ENCODE data around the gene DGKG.

Gene DGKG

DNA sequence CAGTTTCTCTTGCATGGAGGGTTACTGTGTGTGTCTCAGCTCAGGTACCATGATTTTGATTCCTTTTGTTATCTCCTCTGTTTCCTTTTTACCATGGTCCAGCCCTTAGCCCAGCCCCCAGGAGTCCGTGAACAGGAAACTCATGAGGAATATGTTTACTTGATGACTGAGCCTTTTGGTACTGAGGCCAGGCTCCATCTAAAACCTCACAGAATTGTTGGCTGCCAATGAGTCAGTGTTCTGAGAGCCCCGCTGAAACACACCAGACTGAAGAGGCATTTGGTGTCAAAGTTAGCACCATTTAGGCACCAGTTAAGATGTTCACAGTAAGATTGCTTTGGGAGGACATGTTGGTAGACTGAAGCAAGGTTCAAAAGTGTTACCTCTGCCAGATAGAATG is 80.9 kb downstream of the DGKG start:
- H3K4me1 ChIP-seq (ENCODE audit: control insufficient read depth in 2 of 2, insufficient read depth in 2 of 2, low read length in 2 of 2): no peaks in the 10 kb centered on the region
- peaks cover 0 to 4% of the 10 kb centered on the region in 2 donors for H3K27me3 ChIP-seq (ENCODE audit: control insufficient read depth in 2 of 2, insufficient read depth in 2 of 2, low read length in 2 of 2)
- H3K9ac ChIP-seq (ENCODE audit: low read depth in 1 of 2, low read length in 2 of 2): no peak overlapping the region
- no peak overlapping the region for H3K4me3 ChIP-seq (ENCODE audit: low read length in 2 of 2)
- no peaks in the 10 kb centered on the region for H3K36me3 ChIP-seq (ENCODE audit: control insufficient read depth in 2 of 2, insufficient read depth in 2 of 2, low read length in 2 of 2)
- no peaks in the 10 kb centered on the region for H3K9me3 ChIP-seq (ENCODE audit: control insufficient read depth in 2 of 2, low read length in 2 of 2)
- no peak overlapping the region for H3K27ac ChIP-seq (ENCODE audit: low read depth in 2 of 2, low read length in 2 of 2)

DNA sequence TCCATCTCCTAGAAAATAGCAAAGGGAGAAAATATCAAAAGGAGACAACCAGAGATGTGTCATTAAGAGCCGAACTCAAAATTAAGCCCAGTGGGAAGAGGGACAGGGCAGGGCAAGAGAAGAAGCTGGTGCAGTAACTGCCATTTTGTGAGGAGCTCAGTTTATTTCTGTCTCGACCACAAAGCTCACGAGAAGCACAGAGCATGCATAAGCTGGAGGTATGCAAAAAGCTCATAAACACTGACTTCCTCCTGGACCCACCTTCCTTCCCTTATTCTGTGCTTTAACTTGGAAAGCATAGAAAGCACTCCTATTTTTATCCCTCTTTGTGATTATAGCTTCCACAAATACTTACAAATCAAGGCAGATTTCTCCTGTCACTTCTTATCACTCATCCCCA is 81.3 kb downstream of the DGKG start:
- Histone ChIP-seq H3K36me3 (ENCODE audit: control insufficient read depth in 2 of 2, insufficient read depth in 2 of 2, low read length in 2 of 2) (no peaks in the 10 kb centered on the region), H3K27ac (ENCODE audit: low read depth in 2 of 2, low read length in 2 of 2) (no peak overlapping the region)

DNA sequence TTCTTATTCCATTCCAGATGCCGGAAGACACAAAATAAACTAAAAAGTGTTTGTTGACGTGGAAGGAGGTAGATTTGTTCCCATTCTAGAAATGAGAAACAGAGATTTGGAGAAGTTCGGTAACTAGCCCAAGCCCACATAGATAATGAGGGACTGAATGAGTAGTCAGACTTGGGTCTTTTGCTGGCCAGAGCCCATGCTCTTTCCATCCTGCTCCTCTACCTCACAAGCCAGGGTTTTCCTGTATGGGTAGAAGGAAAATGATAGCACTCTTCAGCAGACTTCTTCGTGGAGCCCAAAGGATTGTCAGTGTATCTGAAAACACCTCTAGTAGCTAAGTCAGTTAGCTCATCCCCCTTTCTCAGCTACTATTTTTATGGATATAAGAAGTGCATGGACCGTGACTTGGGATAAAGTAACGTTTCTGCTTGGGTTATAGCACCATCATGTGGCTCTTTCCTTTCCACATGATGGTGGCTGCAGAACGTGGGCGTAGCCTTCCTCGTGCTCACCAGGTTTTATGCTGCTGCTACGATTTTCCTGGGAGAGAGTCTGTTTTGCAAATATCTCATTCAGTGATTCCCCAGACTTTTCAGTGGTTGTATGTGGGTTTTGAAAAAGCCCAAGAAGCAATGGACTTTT is 84.6 kb downstream of the DGKG start:
- no peak overlapping the region for H3K4me3 ChIP-seq (ENCODE audit: low read length in 2 of 2)
- H3K9me3 ChIP-seq (ENCODE audit: control insufficient read depth in 2 of 2, low read length in 2 of 2): no peaks in the 10 kb centered on the region
- H3K4me1 ChIP-seq (ENCODE audit: control insufficient read depth in 2 of 2, insufficient read depth in 2 of 2, low read length in 2 of 2): no peaks in the 10 kb centered on the region
- H3K27ac ChIP-seq (ENCODE audit: low read depth in 2 of 2, low read length in 2 of 2): no peak overlapping the region
- peaks cover 0 to 4% of the 10 kb centered on the region in 2 donors for H3K27me3 ChIP-seq (ENCODE audit: control insufficient read depth in 2 of 2, insufficient read depth in 2 of 2, low read length in 2 of 2)
- no peak overlapping the region for H3K9ac ChIP-seq (ENCODE audit: low read depth in 1 of 2, low read length in 2 of 2)
- H3K36me3 ChIP-seq (ENCODE audit: control insufficient read depth in 2 of 2, insufficient read depth in 2 of 2, low read length in 2 of 2): no peaks in the 10 kb centered on the region

More for the DNA sequence above, 81.3 kb downstream of the DGKG start:
- Histone ChIP-seq H3K27me3 (ENCODE audit: control insufficient read depth in 2 of 2, insufficient read depth in 2 of 2, low read length in 2 of 2) (peaks cover 0 to 4% of the 10 kb centered on the region in 2 donors), H3K9me3 (ENCODE audit: control insufficient read depth in 2 of 2, low read length in 2 of 2) (no peaks in the 10 kb centered on the region), H3K9ac (ENCODE audit: low read depth in 1 of 2, low read length in 2 of 2) (no peak overlapping the region), H3K4me3 (ENCODE audit: low read length in 2 of 2) (no peak overlapping the region), H3K4me1 (ENCODE audit: control insufficient read depth in 2 of 2, insufficient read depth in 2 of 2, low read length in 2 of 2) (no peaks in the 10 kb centered on the region)

DNA sequence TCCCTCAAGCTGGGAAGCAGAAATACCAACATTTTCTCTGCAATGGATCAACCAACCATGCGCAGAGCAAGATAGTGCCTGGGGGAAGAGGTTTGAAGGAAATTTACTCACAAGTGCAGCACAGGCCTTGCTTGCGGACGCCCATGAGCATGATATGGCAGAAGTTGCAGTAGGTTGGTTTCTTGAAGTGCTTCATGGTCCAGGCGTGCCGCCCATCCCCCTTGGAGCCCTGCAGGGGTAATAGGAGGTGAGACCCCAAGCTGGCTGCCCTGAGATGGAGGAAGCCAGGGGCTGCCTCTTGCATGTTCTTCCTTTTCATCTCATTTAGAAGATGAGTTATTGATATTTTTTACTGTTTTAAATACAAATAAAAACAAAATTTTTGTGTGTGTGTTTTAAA is 86.6 kb downstream of the DGKG start:
- Histone ChIP-seq H3K4me1 (ENCODE audit: control insufficient read depth in 2 of 2, insufficient read depth in 2 of 2, low read length in 2 of 2) (no peaks in the 10 kb centered on the region), H3K27me3 (ENCODE audit: control insufficient read depth in 2 of 2, insufficient read depth in 2 of 2, low read length in 2 of 2) (peaks cover 0 to 4% of the 10 kb centered on the region in 2 donors), H3K9ac (ENCODE audit: low read depth in 1 of 2, low read length in 2 of 2) (no peak overlapping the region), H3K36me3 (ENCODE audit: control insufficient read depth in 2 of 2, insufficient read depth in 2 of 2, low read length in 2 of 2) (no peaks in the 10 kb centered on the region), H3K9me3 (ENCODE audit: control insufficient read depth in 2 of 2, low read length in 2 of 2) (no peaks in the 10 kb centered on the region), H3K4me3 (ENCODE audit: low read length in 2 of 2) (no peak overlapping the region), H3K27ac (ENCODE audit: low read depth in 2 of 2, low read length in 2 of 2) (no peak overlapping the region)

DNA sequence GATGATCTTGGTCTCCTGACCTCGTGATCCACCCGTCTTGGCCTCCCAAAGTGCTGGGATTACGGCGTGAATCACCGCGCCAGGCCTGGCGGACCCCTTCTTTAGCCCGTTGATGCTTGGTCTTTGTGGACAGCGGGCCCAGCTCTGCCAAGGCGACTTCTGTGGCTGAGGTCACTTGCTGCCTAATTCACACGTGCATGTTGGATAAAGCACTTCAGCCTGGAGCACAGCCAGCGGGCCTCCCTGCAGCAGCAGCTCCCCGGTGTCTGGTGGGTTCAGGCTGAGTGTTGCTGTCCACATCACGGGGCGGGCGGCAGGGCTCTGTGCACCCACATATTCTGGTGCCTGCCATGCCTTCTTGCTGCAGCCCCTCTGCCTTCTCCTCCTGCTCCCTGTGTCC is 88.4 kb downstream of the DGKG start:
- H3K4me1 ChIP-seq (ENCODE audit: control insufficient read depth in 2 of 2, insufficient read depth in 2 of 2, low read length in 2 of 2): no peaks in the 10 kb centered on the region
- no peak overlapping the region for H3K27ac ChIP-seq (ENCODE audit: low read depth in 2 of 2, low read length in 2 of 2)
- no peak overlapping the region for H3K9ac ChIP-seq (ENCODE audit: low read depth in 1 of 2, low read length in 2 of 2)
- H3K4me3 ChIP-seq (ENCODE audit: low read length in 2 of 2): no peak overlapping the region
- H3K27me3 ChIP-seq (ENCODE audit: control insufficient read depth in 2 of 2, insufficient read depth in 2 of 2, low read length in 2 of 2): no peaks in the 10 kb centered on the region
- no peaks in the 10 kb centered on the region for H3K9me3 ChIP-seq (ENCODE audit: control insufficient read depth in 2 of 2, low read length in 2 of 2)
- no peaks in the 10 kb centered on the region for H3K36me3 ChIP-seq (ENCODE audit: control insufficient read depth in 2 of 2, insufficient read depth in 2 of 2, low read length in 2 of 2)

DNA sequence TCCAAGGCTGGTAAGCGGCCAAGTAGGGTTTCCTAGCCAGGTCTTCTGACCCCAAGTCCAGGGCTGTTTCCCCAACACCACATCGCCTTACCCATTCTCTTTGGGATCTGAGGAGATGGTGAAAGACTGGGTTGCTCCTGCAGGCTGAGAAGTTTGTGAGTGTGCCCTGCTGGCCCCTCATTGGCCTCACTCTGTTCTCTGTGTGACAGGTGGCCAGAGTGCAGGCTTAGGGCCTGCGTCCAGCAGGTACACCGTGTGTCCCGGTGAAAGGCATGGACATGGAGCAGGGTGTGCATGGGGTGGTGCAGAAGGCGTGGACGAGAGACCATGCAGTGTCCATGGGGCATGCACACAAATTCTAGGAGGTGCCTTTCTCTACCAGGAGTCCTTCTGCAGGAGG is 91.3 kb downstream of the DGKG start:
- Histone ChIP-seq H3K36me3 (ENCODE audit: control insufficient read depth in 2 of 2, insufficient read depth in 2 of 2, low read length in 2 of 2) (no peaks in the 10 kb centered on the region), H3K9ac (ENCODE audit: low read depth in 1 of 2, low read length in 2 of 2) (no peak overlapping the region), H3K4me3 (ENCODE audit: low read length in 2 of 2) (no peak overlapping the region), H3K27me3 (ENCODE audit: control insufficient read depth in 2 of 2, insufficient read depth in 2 of 2, low read length in 2 of 2) (no peaks in the 10 kb centered on the region), H3K4me1 (ENCODE audit: control insufficient read depth in 2 of 2, insufficient read depth in 2 of 2, low read length in 2 of 2) (no peaks in the 10 kb centered on the region), H3K27ac (ENCODE audit: low read depth in 2 of 2, low read length in 2 of 2) (no peak overlapping the region), H3K9me3 (ENCODE audit: control insufficient read depth in 2 of 2, low read length in 2 of 2) (no peaks in the 10 kb centered on the region)

DNA sequence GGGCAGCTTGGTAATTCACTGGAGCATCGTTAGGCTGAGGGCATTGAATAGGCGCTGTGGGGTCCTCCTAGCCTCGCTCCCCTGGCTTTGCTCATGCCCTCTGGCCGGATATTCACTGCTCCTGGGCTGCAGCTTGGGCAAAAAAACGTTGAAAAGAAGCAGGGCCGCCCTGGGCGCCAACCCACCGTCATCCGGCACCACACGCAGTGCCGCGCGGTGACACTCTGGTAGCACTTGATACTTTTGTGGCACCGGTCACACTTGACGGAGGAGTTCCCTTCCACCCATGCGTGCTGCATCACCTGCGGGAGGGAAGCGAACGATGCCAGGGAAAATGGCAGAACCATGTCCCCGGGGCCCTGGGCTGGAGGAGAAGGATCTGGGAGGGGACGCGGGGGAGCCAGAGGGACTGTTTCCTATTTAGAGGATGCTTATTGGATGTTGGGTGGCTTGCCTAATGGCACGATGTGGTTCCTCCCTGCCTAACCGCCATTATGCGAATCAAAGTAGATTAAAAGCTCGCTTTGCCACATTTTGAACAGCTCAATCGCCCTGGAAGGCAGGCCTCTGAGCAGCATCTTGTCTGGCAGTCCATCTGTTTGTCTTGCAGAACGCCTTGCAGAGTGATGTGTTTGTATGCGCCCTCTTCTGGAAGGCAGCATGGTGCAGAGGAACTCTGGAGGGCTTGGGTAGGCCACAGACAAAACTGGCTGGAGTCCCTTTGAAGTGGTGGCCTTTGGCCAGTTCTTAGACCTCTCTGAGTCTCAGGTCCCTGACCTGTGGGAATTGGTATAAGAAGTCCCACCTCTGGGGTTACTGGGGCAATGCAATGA is 93.2 kb downstream of the DGKG start:
- Histone ChIP-seq H3K27ac (ENCODE audit: low read depth in 2 of 2, low read length in 2 of 2) (no peak overlapping the region), H3K9ac (ENCODE audit: low read depth in 1 of 2, low read length in 2 of 2) (no peak overlapping the region), H3K4me1 (ENCODE audit: control insufficient read depth in 2 of 2, insufficient read depth in 2 of 2, low read length in 2 of 2) (no peaks in the 10 kb centered on the region), H3K36me3 (ENCODE audit: control insufficient read depth in 2 of 2, insufficient read depth in 2 of 2, low read length in 2 of 2) (no peaks in the 10 kb centered on the region), H3K4me3 (ENCODE audit: low read length in 2 of 2) (no peak overlapping the region), H3K9me3 (ENCODE audit: control insufficient read depth in 2 of 2, low read length in 2 of 2) (no peaks in the 10 kb centered on the region), H3K27me3 (ENCODE audit: control insufficient read depth in 2 of 2, insufficient read depth in 2 of 2, low read length in 2 of 2) (no peaks in the 10 kb centered on the region)

DNA sequence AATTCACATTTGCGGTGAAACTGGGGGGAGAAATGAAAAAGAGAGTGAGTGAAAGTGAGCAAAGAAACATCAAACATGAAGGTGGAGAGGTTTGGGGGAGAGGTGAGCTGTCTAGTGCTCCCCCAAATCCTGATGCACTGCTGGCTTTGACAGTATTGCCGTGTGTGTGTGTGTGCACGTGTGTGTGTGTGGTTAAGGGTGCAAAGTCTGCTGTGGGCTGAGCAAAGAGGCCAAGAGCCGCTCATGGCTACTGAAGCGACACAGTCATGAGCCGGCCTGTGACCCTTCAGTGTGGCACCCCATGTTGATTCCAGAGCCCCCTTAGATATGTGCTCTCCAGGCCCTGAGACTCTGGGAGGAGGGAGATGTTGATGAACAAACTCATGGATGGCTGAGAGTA is 94.3 kb downstream of the DGKG start:
- H3K27me3 ChIP-seq (ENCODE audit: control insufficient read depth in 2 of 2, insufficient read depth in 2 of 2, low read length in 2 of 2): no peaks in the 10 kb centered on the region
- no peaks in the 10 kb centered on the region for H3K9me3 ChIP-seq (ENCODE audit: control insufficient read depth in 2 of 2, low read length in 2 of 2)
- no peaks in the 10 kb centered on the region for H3K36me3 ChIP-seq (ENCODE audit: control insufficient read depth in 2 of 2, insufficient read depth in 2 of 2, low read length in 2 of 2)
- no peak overlapping the region for H3K4me3 ChIP-seq (ENCODE audit: low read length in 2 of 2)
- no peaks in the 10 kb centered on the region for H3K4me1 ChIP-seq (ENCODE audit: control insufficient read depth in 2 of 2, insufficient read depth in 2 of 2, low read length in 2 of 2)
- H3K27ac ChIP-seq (ENCODE audit: low read depth in 2 of 2, low read length in 2 of 2): no peak overlapping the region
- H3K9ac ChIP-seq (ENCODE audit: low read depth in 1 of 2, low read length in 2 of 2): no peak overlapping the region

DNA sequence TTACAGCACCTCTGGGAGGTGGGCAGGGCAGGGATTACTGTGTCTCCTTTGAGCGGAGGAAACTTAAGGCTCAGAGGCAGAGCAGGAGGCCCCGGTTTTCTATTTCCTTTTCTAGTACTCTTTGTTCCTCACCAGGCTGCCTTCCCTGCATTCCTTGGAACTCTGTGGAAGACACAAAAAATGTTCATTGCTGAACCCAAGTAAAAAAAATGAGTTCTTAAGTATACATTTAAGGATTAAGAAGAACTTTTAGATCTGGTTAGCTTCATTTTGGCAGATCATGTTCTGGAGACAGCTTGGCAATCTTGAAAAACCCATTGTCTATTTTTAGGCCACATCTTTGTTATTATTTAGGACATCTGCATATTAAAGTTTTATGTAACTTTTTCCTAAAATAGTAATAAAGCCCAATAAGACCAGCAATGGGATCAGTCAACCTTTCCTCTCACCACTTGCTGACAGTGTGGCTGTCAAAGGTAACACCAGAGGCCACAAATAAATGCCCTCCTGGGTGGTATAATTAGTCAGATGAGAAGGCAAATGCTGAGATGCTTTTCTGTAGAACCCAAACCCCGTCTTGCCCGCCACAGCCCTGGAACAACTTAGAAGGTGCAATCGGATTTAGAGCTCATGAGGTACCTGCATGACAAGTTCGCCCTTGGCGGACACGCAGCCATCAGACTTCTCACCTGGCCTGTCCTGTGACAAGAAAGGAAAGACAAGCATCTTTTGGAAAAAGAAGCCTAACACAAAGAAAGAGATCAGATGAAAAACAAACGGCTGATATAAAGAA is 97.2 kb downstream of the DGKG start:
- no peak overlapping the region for H3K4me3 ChIP-seq (ENCODE audit: low read length in 2 of 2)
- no peaks in the 10 kb centered on the region for H3K4me1 ChIP-seq (ENCODE audit: control insufficient read depth in 2 of 2, insufficient read depth in 2 of 2, low read length in 2 of 2)
- no peak overlapping the region for H3K9ac ChIP-seq (ENCODE audit: low read depth in 1 of 2, low read length in 2 of 2)
- H3K36me3 ChIP-seq (ENCODE audit: control insufficient read depth in 2 of 2, insufficient read depth in 2 of 2, low read length in 2 of 2): no peaks in the 10 kb centered on the region
- H3K27ac ChIP-seq (ENCODE audit: low read depth in 2 of 2, low read length in 2 of 2): no peak overlapping the region
- no peaks in the 10 kb centered on the region for H3K27me3 ChIP-seq (ENCODE audit: control insufficient read depth in 2 of 2, insufficient read depth in 2 of 2, low read length in 2 of 2)
- H3K9me3 ChIP-seq (ENCODE audit: control insufficient read depth in 2 of 2, low read length in 2 of 2): no peaks in the 10 kb centered on the region

DNA sequence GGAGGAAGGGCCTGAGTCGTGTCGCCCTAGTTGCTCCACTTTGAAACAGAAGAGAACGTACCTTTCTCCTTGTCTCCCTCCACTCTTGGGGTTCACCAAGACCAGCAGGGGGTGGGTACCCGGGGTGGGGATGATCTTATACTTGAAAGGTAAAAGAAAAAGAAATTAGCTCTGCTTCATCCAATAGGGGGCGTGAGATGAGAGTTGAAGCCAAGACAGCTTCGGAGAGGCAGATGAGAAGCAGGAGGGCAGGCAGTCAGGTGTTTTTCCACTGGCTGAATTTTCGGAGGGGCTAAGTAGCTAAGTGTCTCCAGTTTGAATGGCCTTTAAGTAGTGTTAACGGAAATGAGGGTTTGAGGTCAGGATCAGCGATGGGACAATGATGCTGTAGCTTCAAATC is 100.4 kb downstream of the DGKG start:
- Histone ChIP-seq H3K9me3 (ENCODE audit: control insufficient read depth in 2 of 2, low read length in 2 of 2) (no peaks in the 10 kb centered on the region), H3K9ac (ENCODE audit: low read depth in 1 of 2, low read length in 2 of 2) (no peak overlapping the region), H3K4me3 (ENCODE audit: low read length in 2 of 2) (no peak overlapping the region), H3K36me3 (ENCODE audit: control insufficient read depth in 2 of 2, insufficient read depth in 2 of 2, low read length in 2 of 2) (no peaks in the 10 kb centered on the region), H3K27ac (ENCODE audit: low read depth in 2 of 2, low read length in 2 of 2) (no peak overlapping the region), H3K4me1 (ENCODE audit: control insufficient read depth in 2 of 2, insufficient read depth in 2 of 2, low read length in 2 of 2) (no peaks in the 10 kb centered on the region), H3K27me3 (ENCODE audit: control insufficient read depth in 2 of 2, insufficient read depth in 2 of 2, low read length in 2 of 2) (no peaks in the 10 kb centered on the region)
